ENCODE measurements around the gene WIPI1. TPM values are rescaled to one million over a fixed set of nuclear protein-coding genes. Genes with fewer than 3 reads are reported as not detected.

The WIPI1 gene, protein sequence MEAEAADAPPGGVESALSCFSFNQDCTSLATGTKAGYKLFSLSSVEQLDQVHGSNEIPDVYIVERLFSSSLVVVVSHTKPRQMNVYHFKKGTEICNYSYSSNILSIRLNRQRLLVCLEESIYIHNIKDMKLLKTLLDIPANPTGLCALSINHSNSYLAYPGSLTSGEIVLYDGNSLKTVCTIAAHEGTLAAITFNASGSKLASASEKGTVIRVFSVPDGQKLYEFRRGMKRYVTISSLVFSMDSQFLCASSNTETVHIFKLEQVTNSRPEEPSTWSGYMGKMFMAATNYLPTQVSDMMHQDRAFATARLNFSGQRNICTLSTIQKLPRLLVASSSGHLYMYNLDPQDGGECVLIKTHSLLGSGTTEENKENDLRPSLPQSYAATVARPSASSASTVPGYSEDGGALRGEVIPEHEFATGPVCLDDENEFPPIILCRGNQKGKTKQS
- total RNA-seq (2021) (16.2 to 29.3 TPM (median 17.5 TPM) in 3 replicates), Bru-seq, nascent RNA (percentile 60 among the genes with signal in this experiment)
- long read RNA-seq, experiment 1, transcript WIPI1-201 (13 exons, 1,832 nt) = major isoform, 55 of 73 reads
- long read RNA-seq, experiment 1, partial matches to known transcripts = 4 of 73 reads
- long read RNA-seq, experiment 1, other reads (novel, unspliced or antisense) = 10 of 73 reads
- long read RNA-seq, experiment 2, transcript WIPI1-206 (13 exons, 1,886 nt) = major isoform, 10 of 22 reads
- long read RNA-seq, experiment 2, partial matches to known transcripts = 7 of 22 reads
- long read RNA-seq, experiment 2, other reads (novel, unspliced or antisense) = 4 of 22 reads
- long read RNA-seq, experiment 3, partial matches to known transcripts = 0 of 5 reads
- long read RNA-seq, experiment 3, other reads (novel, unspliced or antisense) = 2 of 5 reads

DNA sequence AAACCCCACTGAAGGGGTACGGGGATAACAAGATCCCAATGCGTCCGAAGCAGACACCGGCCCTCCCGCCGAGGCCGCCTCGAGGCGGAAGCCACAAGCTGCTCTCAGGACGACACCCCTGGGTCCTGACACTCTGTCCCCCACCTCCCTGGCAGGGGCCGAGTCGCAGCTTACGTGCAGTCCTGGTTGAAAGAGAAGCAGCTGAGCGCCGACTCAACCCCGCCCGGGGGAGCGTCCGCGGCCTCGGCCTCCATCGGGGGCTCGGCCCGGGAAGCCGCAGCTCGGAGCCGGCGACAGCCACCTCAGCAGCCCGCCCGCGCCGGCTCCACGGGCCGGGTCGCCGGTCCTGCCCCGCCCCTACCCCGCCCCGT lies at the start of gene WIPI1:
Gene WIPI1 (minus strand): TSS at position 329 of the 371 bp plus-strand sequence. CDS start 75 bp downstream, at position 254.
- ATAC-seq (no peak; the same call in 1 of the 2 replicates), DNase-seq (ENCODE audit: low spot score) (no peak)
- 0 out of 2 replicates have a peak, but pooled peaks have one; percentile 27 for TF ChIP-seq TCF7 (CRISPR knock-in tag; IDR thresholded peaks at IDR 0.05; ENCODE audit: low read depth)
- TF ChIP-seq E2F4 (CRISPR knock-in tag; IDR thresholded peaks at IDR 0.05; ENCODE audit: borderline replicate concordance, low read depth) = peak; percentile 26; the same call in 1 of the 2 replicates
- TF ChIP-seq ZNF416 (CRISPR knock-in tag; IDR thresholded peaks at IDR 0.05) = no peak
- CTCF ChIA-PET = interaction anchor here (0.6 to 5.8 kb wide), 15 partner anchors 9 to 281 kb away, joined by 3 to 33 read pairs (median 4); partner anchors contain the start of gene AMZ2
- Mint-ChIP-seq H3K36me3 (no peaks in the 10 kb centered on the region), H3K27ac (peak within 1 kb of the TSS; percentile 93), H3K4me3 (peak within 1 kb of the TSS; percentile 95), H3K4me1 (peaks cover 62% of the 10 kb centered on the region), H3K9me3 (no peaks in the 10 kb centered on the region), H3K27me3 (ENCODE audit: low read depth) (peaks cover 7% of the 10 kb centered on the region; the same call in 1 of the 2 replicates)
- POLR2A ChIA-PET = interaction anchor here (0.6 to 2.8 kb wide), 6 partner anchors 20 to 422 kb away, joined by 3 to 14 read pairs (median 3); partner anchors contain the start of genes AMZ2, KPNA2 and PRKAR1A

- DNase-seq (ENCODE audit: low spot score) = no peak
- no peak for ATAC-seq
- Mint-ChIP-seq H3K4me1 (peaks cover 14% of the 10 kb centered on the region), H3K27me3 (ENCODE audit: low read depth) (no peaks in the 10 kb centered on the region; the same call in 1 of the 2 replicates), H3K9me3 (peaks cover 3% of the 10 kb centered on the region; the same call in 1 of the 2 replicates), H3K4me3 (no peak overlapping the region), H3K27ac (no peak overlapping the region), H3K36me3 (no peaks in the 10 kb centered on the region)
- ChIA-PET POLR2A (no interaction called here), CTCF (no interaction called here)
- no peak for TF ChIP-seq ZNF532 (CRISPR knock-in tag; IDR thresholded peaks at IDR 0.05; ENCODE audit: borderline replicate concordance)
- no peak for TF ChIP-seq ELF4 (CRISPR knock-in tag; IDR thresholded peaks at IDR 0.05; ENCODE audit: low read depth)
These were observed 48.7 kb upstream of the WIPI1 start for GRCh38 chr17:68505951-68506350.

DNA sequence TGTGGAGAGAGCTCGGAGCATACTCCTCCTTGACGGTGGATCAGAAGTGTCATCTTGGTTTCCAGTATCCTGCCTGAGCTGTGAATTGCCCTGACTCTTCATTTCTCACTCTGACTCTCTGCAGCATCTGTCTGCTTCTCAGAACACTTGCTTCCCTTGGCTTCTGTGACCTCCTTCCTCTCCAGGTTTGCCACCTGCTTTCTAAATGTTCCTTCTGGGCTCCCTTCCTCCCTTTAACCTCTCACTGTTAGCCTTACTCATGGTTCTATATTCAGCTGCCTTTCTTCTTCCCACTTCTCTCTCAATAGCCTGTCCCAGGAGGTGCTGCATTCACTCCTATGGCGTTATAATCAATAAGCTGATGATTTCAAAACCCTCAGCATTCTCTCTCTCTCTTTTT lies 43.8 kb upstream of the WIPI1 start:
- TF ChIP-seq TEAD1 (CRISPR knock-in tag; IDR thresholded peaks at IDR 0.05) (no peak), FOXJ3 (CRISPR knock-in tag; IDR thresholded peaks at IDR 0.05; ENCODE audit: borderline replicate concordance) (no peak), TEAD4 (CRISPR knock-in tag; IDR thresholded peaks at IDR 0.05) (no peak), PRRX2 (CRISPR knock-in tag; IDR thresholded peaks at IDR 0.05) (no peak), GRHL2 (CRISPR knock-in tag; IDR thresholded peaks at IDR 0.05; ENCODE audit: insufficient replicate concordance, severe bottlenecking) (no peak), CREM (CRISPR knock-in tag; IDR thresholded peaks at IDR 0.05) (no peak), SP1 (CRISPR knock-in tag; conservative IDR thresholded peaks at IDR 0.05) (no peak), FOXP1 (CRISPR knock-in tag; IDR thresholded peaks at IDR 0.05; ENCODE audit: borderline replicate concordance) (no peak), IRF1 (CRISPR knock-in tag; IDR thresholded peaks at IDR 0.05) (no peak)
- Mint-ChIP-seq H3K27me3 (ENCODE audit: low read depth) (no peaks in the 10 kb centered on the region; the same call in none of the 2 replicates), H3K4me3 (no peak overlapping the region), H3K27ac (no peak overlapping the region), H3K4me1 (0 out of 2 replicates have a peak, but pooled peaks cover 2% of the 10 kb centered on the region), H3K9me3 (peaks cover 8% of the 10 kb centered on the region), H3K36me3 (peaks cover 3% of the 10 kb centered on the region)
- ATAC-seq = no peak
- ChIA-PET POLR2A (no interaction called here), CTCF (interaction anchor here (0.5 kb wide), 1 partner anchor 280 kb away, joined by 4 read pairs; no protein-coding TSS in a partner anchor)
- no peak for DNase-seq (ENCODE audit: low spot score)

Measured in WTC11 (cell line).